Measurements from ENCODE around the gene COL25A1. TPM values are rescaled to one million over a fixed set of nuclear protein-coding genes. Genes with fewer than 3 reads are reported as not detected.

The COL25A1 gene
- total RNA-seq, 6 donors from 2014 or later, result 0.15 to 0.79 (median 0.27) TPM; not detected in 2

- Histone ChIP-seq H3K4me3 (no peak overlapping the region), H3K4me1 (peaks cover 0 to 3% (median 0%) of the 10 kb centered on the region in 4 donors), H3K27ac (no peak overlapping the region), H3K27me3 (no peaks in the 10 kb centered on the region), H3K36me3 (no peaks in the 10 kb centered on the region), H3K9me3 (no peaks in the 10 kb centered on the region)
- WGBS, 2 donors, result 52 to 56% methylated on average over 3 of the region's 3 CpGs
- no peak for TF ChIP-seq EP300 (IDR thresholded peaks at IDR 0.05)
- TF ChIP-seq CTCF (IDR thresholded peaks at IDR 0.05), result no peak
- no peak for TF ChIP-seq POLR2AphosphoS5 (IDR thresholded peaks at IDR 0.05)
- TF ChIP-seq POLR2A (IDR thresholded peaks at IDR 0.05), result no peak
- DNase-seq, result no peak
- ATAC-seq (ENCODE audit: low FRiP score in 2 of 2), result no peak
These were observed 258.0 kb downstream of the COL25A1 start for GRCh38 chr4:109044431-109044830.

GRCh38 chr4:109043286-109043685 lies 259.2 kb downstream of the COL25A1 start:
- Histone ChIP-seq H3K4me3 (no peak overlapping the region), H3K4me1 (peaks cover 0 to 3% (median 0%) of the 10 kb centered on the region in 4 donors), H3K9me3 (no peaks in the 10 kb centered on the region), H3K27ac (no peak overlapping the region), H3K36me3 (no peaks in the 10 kb centered on the region), H3K27me3 (no peaks in the 10 kb centered on the region)
- TF ChIP-seq CTCF (IDR thresholded peaks at IDR 0.05), result no peak
- no peak for TF ChIP-seq EP300 (IDR thresholded peaks at IDR 0.05)
- TF ChIP-seq POLR2AphosphoS5 (IDR thresholded peaks at IDR 0.05), result no peak
- WGBS, 2 donors, result 74 to 89% methylated on average over 3 of the region's 3 CpGs
- ATAC-seq (ENCODE audit: low FRiP score in 2 of 2) (no peak), DNase-seq (no peak)

- ATAC-seq (ENCODE audit: low FRiP score in 2 of 2) (no peak), DNase-seq (no peak)
- Histone ChIP-seq H3K36me3 (no peaks in the 10 kb centered on the region), H3K27ac (no peak overlapping the region), H3K27me3 (no peaks in the 10 kb centered on the region), H3K9me3 (no peaks in the 10 kb centered on the region), H3K4me1 (no peaks in the 10 kb centered on the region), H3K4me3 (no peak overlapping the region)
- WGBS, 2 donors, result 79 to 81% methylated on average over 3 of the region's 3 CpGs
- TF ChIP-seq POLR2A (IDR thresholded peaks at IDR 0.05) (no peak), CTCF (IDR thresholded peaks at IDR 0.05) (no peak), EP300 (IDR thresholded peaks at IDR 0.05) (no peak), POLR2AphosphoS5 (IDR thresholded peaks at IDR 0.05) (no peak)
These were observed 260.7 kb downstream of the COL25A1 start for GRCh38 chr4:109041463-109042360.

- H3K27ac ChIP-seq, result no peak overlapping the region
- no peaks in the 10 kb centered on the region for H3K36me3 ChIP-seq
- TF ChIP-seq POLR2AphosphoS5 (IDR thresholded peaks at IDR 0.05) (no peak), POLR2A (IDR thresholded peaks at IDR 0.05) (no peak), EP300 (IDR thresholded peaks at IDR 0.05) (no peak), CTCF (IDR thresholded peaks at IDR 0.05) (no peak)
- DNase-seq (no peak), ATAC-seq (ENCODE audit: low FRiP score in 2 of 2) (no peak)
- H3K4me1 ChIP-seq, result no peaks in the 10 kb centered on the region
- WGBS, 2 donors, result 73 to 75% methylated on average over 5 of the region's 5 CpGs
- no peak overlapping the region for H3K4me3 ChIP-seq
- H3K27me3 ChIP-seq, result no peaks in the 10 kb centered on the region
- H3K9me3 ChIP-seq, result no peaks in the 10 kb centered on the region
These were observed 262.0 kb downstream of the COL25A1 start for GRCh38 chr4:109040441-109040840.

GRCh38 chr4:109037026-109037425 lies 265.4 kb downstream of the COL25A1 start:
- DNase-seq (no peak), ATAC-seq (ENCODE audit: low FRiP score in 2 of 2) (peak in 1 of 2 donors; percentile 37)
- 70 to 72% methylated on average over 2 of the region's 2 CpGs for WGBS, 2 donors
- no peaks in the 10 kb centered on the region for H3K27me3 ChIP-seq
- H3K27ac ChIP-seq, result no peak overlapping the region
- no peaks in the 10 kb centered on the region for H3K36me3 ChIP-seq
- no peak overlapping the region for H3K4me3 ChIP-seq
- no peaks in the 10 kb centered on the region for H3K4me1 ChIP-seq
- TF ChIP-seq POLR2AphosphoS5 (IDR thresholded peaks at IDR 0.05) (no peak), CTCF (IDR thresholded peaks at IDR 0.05) (no peak), POLR2A (IDR thresholded peaks at IDR 0.05) (no peak), EP300 (IDR thresholded peaks at IDR 0.05) (no peak)
- H3K9me3 ChIP-seq, result no peaks in the 10 kb centered on the region

Data from upper lobe of left lung (tissue), 6 donors.